ENCODE measurements around the gene KCNF1. TPM values are rescaled to one million over a fixed set of nuclear protein-coding genes. Genes with fewer than 3 reads are reported as not detected.

KCNF1 gene
- total and polyA plus RNA-seq, 2 donors from 2014 or later, result 0.63 to 0.67 TPM

- Histone ChIP-seq H3K27ac (ENCODE audit: low read depth in 2 of 2, low read length in 2 of 2) (no peak overlapping the region), H3K36me3 (ENCODE audit: control insufficient read depth in 2 of 3, insufficient read depth in 3 of 3, low read length in 3 of 3) (no peaks in the 10 kb centered on the region), H3K9ac (ENCODE audit: low read length in 3 of 3) (no peak overlapping the region), H3K4me3 (ENCODE audit: low read length in 3 of 3) (no peak overlapping the region), H3K27me3 (ENCODE audit: control insufficient read depth, insufficient read depth, low read length) (no peaks in the 10 kb centered on the region), H3K9me3 (ENCODE audit: control insufficient read depth in 2 of 3, insufficient read depth in 1 of 3, low read length in 3 of 3) (no peaks in the 10 kb centered on the region), H3K4me1 (ENCODE audit: control insufficient read depth in 2 of 3, insufficient read depth in 2 of 3, low read depth in 1 of 3, low read length in 3 of 3) (peaks cover 0 to 15% (median 4%) of the 10 kb centered on the region in 3 donors)
- no peak for TF ChIP-seq CTCF (IDR thresholded peaks at IDR 0.05; ENCODE audit: borderline replicate concordance, extremely low read depth, insufficient read depth)
- FAIRE-seq (no peak), DNase-seq (no peak)
- intact Hi-C loops (cut with DNase I), result no loop called here
Measured at GRCh38 chr2:10887476-10887875, 24.3 kb upstream of the KCNF1 start.

- peak in 3 of 5 donors; percentile 50 to 58 (median 53) for DNase-seq
- FAIRE-seq, result no peak
- Histone ChIP-seq H3K27ac (ENCODE audit: low read depth in 2 of 2, low read length in 2 of 2) (no peak overlapping the region), H3K9me3 (ENCODE audit: control insufficient read depth in 2 of 3, insufficient read depth in 1 of 3, low read length in 3 of 3) (no peaks in the 10 kb centered on the region), H3K4me1 (ENCODE audit: control insufficient read depth in 2 of 3, insufficient read depth in 2 of 3, low read depth in 1 of 3, low read length in 3 of 3) (peaks cover 0 to 3% (median under 1%) of the 10 kb centered on the region in 3 donors), H3K27me3 (ENCODE audit: control insufficient read depth, insufficient read depth, low read length) (no peaks in the 10 kb centered on the region), H3K9ac (ENCODE audit: low read length in 3 of 3) (no peak overlapping the region), H3K36me3 (ENCODE audit: control insufficient read depth in 2 of 3, insufficient read depth in 3 of 3, low read length in 3 of 3) (no peaks in the 10 kb centered on the region), H3K4me3 (ENCODE audit: low read length in 3 of 3) (no peak overlapping the region)
- no peak for TF ChIP-seq CTCF (IDR thresholded peaks at IDR 0.05; ENCODE audit: borderline replicate concordance, extremely low read depth, insufficient read depth)
- intact Hi-C loops (cut with DNase I), result no loop called here
Measured at GRCh38 chr2:10889651-10890215, 22.0 kb upstream of the KCNF1 start.

GRCh38 chr2:10890706-10891270 lies 20.9 kb upstream of the KCNF1 start:
- no peak for DNase-seq
- no peak overlapping the region for H3K4me3 ChIP-seq (ENCODE audit: low read length in 3 of 3)

More at GRCh38 chr2:10890706-10891270, 20.9 kb upstream of the KCNF1 start:
- FAIRE-seq, result no peak
- Histone ChIP-seq H3K9me3 (ENCODE audit: control insufficient read depth in 2 of 3, insufficient read depth in 1 of 3, low read length in 3 of 3) (no peaks in the 10 kb centered on the region), H3K36me3 (ENCODE audit: control insufficient read depth in 2 of 3, insufficient read depth in 3 of 3, low read length in 3 of 3) (no peaks in the 10 kb centered on the region), H3K27me3 (ENCODE audit: control insufficient read depth, insufficient read depth, low read length) (no peaks in the 10 kb centered on the region), H3K27ac (ENCODE audit: low read depth in 2 of 2, low read length in 2 of 2) (no peak overlapping the region), H3K4me1 (ENCODE audit: control insufficient read depth in 2 of 3, insufficient read depth in 2 of 3, low read depth in 1 of 3, low read length in 3 of 3) (no peaks in the 10 kb centered on the region), H3K9ac (ENCODE audit: low read length in 3 of 3) (no peak overlapping the region)
- no peak for TF ChIP-seq CTCF (IDR thresholded peaks at IDR 0.05; ENCODE audit: borderline replicate concordance, extremely low read depth, insufficient read depth)
- intact Hi-C loops (cut with DNase I), result no loop called here

Measured in kidney (tissue), 14 donors.